Measurements from ENCODE around the gene SPATA17. TPM values are rescaled to one million over a fixed set of nuclear protein-coding genes. Genes with fewer than 3 reads are reported as not detected.

The SPATA17 gene
- total RNA-seq, 4 donors from 2014 or later = 2.6 TPM; not detected in 3

DNA sequence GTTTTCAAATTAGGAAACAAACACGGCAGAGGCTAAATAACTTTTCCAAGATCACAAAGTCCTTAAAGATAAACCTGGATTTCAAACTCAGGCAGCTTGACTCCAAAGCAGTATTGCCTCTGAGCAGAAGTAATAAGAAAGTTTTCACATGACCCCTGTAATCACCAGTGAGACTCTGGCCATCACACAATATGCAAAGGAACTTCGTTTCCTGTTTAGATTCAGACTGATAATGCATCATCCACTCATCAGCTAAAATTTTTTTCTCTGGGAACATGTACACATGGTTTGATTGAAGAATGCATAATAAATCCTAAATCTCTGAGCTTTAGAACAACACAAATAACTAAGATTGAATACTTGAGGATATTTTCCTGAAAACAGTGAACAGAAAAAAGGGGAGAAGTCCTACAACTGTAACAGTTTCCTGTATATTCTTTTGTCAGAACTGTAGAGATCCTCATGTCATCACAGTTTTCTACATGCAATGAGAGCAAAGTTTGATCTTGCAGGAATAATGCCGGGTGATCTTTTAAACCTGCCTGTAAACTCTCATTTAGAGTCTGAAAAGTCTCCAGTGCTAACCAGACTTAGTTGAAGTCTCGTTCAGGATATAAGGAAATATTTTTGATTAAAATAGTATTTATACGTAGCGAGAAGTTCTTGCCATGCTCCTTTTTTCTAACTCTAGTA lies 225.3 kb downstream of the SPATA17 start:
- Histone ChIP-seq H3K9me3 (no peaks in the 10 kb centered on the region), H3K27me3 (no peaks in the 10 kb centered on the region), H3K4me3 (no peak overlapping the region), H3K36me3 (no peaks in the 10 kb centered on the region), H3K4me1 (no peaks in the 10 kb centered on the region), H3K27ac (no peak overlapping the region)
- DNase-seq = no peak
- no peak for TF ChIP-seq POLR2A (IDR thresholded peaks at IDR 0.05)
- no peak for TF ChIP-seq CTCF (IDR thresholded peaks at IDR 0.05)

- no peak overlapping the region for H3K4me3 ChIP-seq
- TF ChIP-seq POLR2A (IDR thresholded peaks at IDR 0.05) (no peak), CTCF (IDR thresholded peaks at IDR 0.05) (no peak)
- H3K4me1 ChIP-seq = no peaks in the 10 kb centered on the region
- DNase-seq = no peak
- H3K36me3 ChIP-seq = no peaks in the 10 kb centered on the region
- no peaks in the 10 kb centered on the region for H3K9me3 ChIP-seq
- H3K27ac ChIP-seq = no peak overlapping the region
- no peaks in the 10 kb centered on the region for H3K27me3 ChIP-seq
Observed at GRCh38 chr1:217857061-217857460, 225.9 kb downstream of the SPATA17 start.

DNA sequence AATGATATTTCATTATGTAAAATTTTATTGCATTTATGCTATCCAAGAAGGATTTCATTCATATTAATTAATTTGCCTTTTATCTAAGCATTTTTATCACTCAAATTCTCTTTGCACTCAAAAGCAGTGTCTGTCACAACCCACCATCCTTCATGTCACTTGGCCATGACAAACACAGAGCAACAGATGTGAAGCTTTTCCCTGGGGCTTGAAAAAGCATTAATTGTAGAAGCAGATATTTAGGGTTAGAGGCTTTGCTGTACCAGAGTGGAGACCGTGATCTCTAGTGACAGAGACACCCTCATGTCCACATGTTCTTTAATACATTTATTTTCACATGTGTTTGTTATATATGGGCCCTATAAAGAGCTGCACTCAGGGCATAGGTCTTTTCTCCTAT lies 230.5 kb downstream of the SPATA17 start:
- Histone ChIP-seq H3K36me3 (no peaks in the 10 kb centered on the region), H3K9me3 (no peaks in the 10 kb centered on the region), H3K27me3 (no peaks in the 10 kb centered on the region), H3K27ac (no peak overlapping the region), H3K4me1 (no peaks in the 10 kb centered on the region), H3K4me3 (no peak overlapping the region)
- DNase-seq = no peak
- TF ChIP-seq POLR2A (IDR thresholded peaks at IDR 0.05) (no peak), CTCF (IDR thresholded peaks at IDR 0.05) (no peak)

DNA sequence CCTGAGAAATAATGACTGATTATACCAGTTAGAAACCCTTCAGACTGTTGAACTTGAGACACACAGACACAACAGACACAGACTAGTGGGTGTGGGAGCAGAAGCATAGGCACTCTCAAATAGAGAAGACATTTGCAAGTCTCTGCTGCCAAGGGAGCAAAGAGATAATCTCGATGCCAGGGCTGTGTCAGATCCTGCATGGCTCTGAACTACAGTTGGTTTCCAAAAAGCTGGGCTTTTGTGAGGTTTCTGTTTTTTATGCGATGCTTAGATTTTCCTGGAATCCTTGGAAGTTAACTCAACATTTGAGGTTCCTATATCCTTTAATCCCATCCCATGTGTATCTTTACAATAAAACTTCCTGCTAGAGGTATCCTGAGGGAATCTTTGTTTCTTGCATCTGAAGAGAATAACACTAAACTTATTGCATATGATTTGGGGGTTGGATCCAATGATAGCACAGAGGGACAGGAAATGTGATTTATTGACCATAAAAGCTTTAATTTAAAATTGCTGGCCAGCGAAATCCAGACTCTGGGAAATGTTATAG lies 236.4 kb downstream of the SPATA17 start:
- H3K4me1 ChIP-seq = no peaks in the 10 kb centered on the region
- H3K27ac ChIP-seq = no peak overlapping the region
- H3K27me3 ChIP-seq = no peaks in the 10 kb centered on the region
- TF ChIP-seq CTCF (IDR thresholded peaks at IDR 0.05) = no peak
- TF ChIP-seq POLR2A (IDR thresholded peaks at IDR 0.05) = no peak
- no peaks in the 10 kb centered on the region for H3K36me3 ChIP-seq
- no peaks in the 10 kb centered on the region for H3K9me3 ChIP-seq
- no peak overlapping the region for H3K4me3 ChIP-seq
- DNase-seq = no peak

GRCh38 chr1:217871955-217872354 lies 240.8 kb downstream of the SPATA17 start:
- Histone ChIP-seq H3K36me3 (no peaks in the 10 kb centered on the region), H3K27me3 (no peaks in the 10 kb centered on the region), H3K4me3 (no peak overlapping the region), H3K27ac (no peak overlapping the region), H3K4me1 (no peaks in the 10 kb centered on the region), H3K9me3 (no peaks in the 10 kb centered on the region)
- TF ChIP-seq CTCF (IDR thresholded peaks at IDR 0.05) (no peak), POLR2A (IDR thresholded peaks at IDR 0.05) (no peak)
- DNase-seq = no peak
